HFF-Myc (cell line): ENCODE data around the gene TLE6.

ENCODE experiments used
- DNase-seq: peaks from one replicate; pipeline ENCODE4 v3.0.0-alpha.2; 2011; ENCODE audit warnings: low read depth; ENCODE audit errors: extremely low read depth
- H3K4me3 ChIP-seq: replicated peaks from 2 replicates; pipeline ENCODE4 v1.5.1; 2011; ENCODE audit warnings: low read depth, mild to moderate bottlenecking, control low read depth, low read length
- TF ChIP-seq, protein P1 (sequence below): IDR thresholded peaks from 2 replicates; pipeline ENCODE4 v1.5.1; 2012; ENCODE audit warnings: mild to moderate bottlenecking, low read depth, low read length, control low read depth; ENCODE audit errors: missing control alignments

TLE6 gene

DNA sequence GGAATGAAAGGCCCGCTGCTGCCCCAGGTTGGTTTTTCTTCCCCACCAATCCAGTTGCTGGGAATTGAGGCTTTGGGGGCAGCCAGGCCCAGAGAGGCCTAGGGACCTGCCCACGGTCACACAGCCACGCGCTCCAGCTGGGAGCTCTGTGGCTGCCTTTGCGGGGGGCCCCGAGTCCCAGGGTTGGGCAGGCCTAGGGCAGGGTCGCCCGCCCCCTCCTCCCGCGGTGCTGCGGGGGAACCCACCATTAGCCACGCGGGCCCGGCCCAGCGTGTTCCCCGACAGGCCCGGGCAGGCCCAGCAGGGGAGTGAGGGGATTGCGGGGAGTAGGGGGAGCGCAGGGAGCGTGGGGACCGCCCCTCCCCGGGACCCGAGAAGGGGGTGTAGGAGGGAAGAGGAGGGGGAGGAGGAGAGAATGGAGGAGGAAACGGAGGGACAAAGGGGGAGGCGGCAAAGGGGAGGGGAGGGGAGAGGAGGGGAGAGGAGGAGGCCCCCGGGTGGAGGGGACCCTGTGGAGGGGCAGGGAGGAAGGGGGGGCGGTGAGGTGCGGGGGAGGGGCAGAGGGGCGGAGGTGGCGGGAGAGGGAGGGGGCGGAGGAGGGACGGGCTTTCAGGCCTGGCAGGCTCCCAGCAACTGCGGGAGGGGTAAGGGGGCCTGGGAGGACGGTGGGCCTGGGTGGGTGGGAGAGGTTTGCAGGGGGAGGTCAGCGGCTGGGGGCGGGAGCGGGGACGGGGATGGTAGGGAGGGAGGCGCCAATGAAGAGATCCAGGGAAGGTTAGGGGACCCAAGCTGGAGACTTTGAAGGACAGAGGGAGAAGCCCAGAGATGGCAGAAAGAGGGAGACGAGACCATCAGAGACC is 64.6 kb downstream of the TLE6 start:
- no peak for DNase-seq
- TF ChIP-seq, protein P1, sequence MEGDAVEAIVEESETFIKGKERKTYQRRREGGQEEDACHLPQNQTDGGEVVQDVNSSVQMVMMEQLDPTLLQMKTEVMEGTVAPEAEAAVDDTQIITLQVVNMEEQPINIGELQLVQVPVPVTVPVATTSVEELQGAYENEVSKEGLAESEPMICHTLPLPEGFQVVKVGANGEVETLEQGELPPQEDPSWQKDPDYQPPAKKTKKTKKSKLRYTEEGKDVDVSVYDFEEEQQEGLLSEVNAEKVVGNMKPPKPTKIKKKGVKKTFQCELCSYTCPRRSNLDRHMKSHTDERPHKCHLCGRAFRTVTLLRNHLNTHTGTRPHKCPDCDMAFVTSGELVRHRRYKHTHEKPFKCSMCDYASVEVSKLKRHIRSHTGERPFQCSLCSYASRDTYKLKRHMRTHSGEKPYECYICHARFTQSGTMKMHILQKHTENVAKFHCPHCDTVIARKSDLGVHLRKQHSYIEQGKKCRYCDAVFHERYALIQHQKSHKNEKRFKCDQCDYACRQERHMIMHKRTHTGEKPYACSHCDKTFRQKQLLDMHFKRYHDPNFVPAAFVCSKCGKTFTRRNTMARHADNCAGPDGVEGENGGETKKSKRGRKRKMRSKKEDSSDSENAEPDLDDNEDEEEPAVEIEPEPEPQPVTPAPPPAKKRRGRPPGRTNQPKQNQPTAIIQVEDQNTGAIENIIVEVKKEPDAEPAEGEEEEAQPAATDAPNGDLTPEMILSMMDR, result no peak
- no peak overlapping the region for H3K4me3 ChIP-seq

DNA sequence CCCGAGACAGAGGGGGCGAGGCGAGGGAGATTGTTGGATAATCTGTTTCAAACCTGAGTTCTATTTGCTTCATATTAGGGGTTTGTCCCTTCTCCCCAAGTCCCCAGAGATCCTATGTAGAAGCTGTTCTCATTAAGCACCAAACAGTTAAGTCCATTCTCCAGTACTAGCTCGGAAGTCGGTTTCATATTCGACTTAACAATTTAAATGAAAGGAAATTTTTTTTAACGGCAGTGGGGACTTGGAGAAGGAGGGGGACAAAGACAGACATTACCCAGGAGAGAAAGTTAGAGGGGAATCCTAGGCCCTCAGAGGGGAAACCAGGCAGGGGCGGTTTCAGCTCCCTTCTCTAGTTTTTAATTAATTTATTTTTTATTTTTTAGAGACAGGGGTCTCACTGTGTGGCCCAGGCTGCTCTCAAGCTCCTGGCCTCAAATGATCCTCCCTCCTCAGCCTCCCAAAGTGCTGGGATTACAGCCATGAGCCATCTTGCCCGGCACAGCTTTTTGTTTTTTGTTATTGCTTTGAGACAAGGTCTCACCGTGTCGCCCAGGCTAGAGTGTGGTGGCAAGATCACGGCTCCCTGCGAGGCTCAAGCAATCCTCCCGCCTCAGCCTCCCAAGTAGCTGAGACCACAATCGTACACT is 65.4 kb downstream of the TLE6 start:
- TF ChIP-seq, protein P1, result no peak
- H3K4me3 ChIP-seq, result no peak overlapping the region
- DNase-seq, result no peak
